ENCODE measurements around the gene CLCN1.

The CLCN1 gene

GRCh38 chr7:143304938-143305337 lies 11.0 kb upstream of the CLCN1 start:
- Histone ChIP-seq H3K27ac (replicated peaks) (no peak overlapping the region; the same call in 1 of the 2 replicates), H3K27me3 (ENCODE audit: insufficient read depth, poor library complexity, severe bottlenecking) (no peaks in the 10 kb centered on the region), H3K4me3 (replicated peaks; ENCODE audit: insufficient read depth, low read length) (no peak overlapping the region)
- TF ChIP-seq SPI1 (IDR thresholded peaks at IDR 0.05; ENCODE audit: borderline replicate concordance, low read depth) (no peak), POLR2AphosphoS5 (IDR thresholded peaks at IDR 0.05; ENCODE audit: low read depth) (no peak), REST (IDR thresholded peaks at IDR 0.05; ENCODE audit: insufficient replicate concordance, low read depth) (no peak), GABPA (IDR thresholded peaks at IDR 0.05; ENCODE audit: low read depth) (no peak), CTCF (IDR thresholded peaks at IDR 0.05; ENCODE audit: insufficient read depth, low read length) (no peak)
- no peak for DNase-seq (ENCODE audit: low read depth in 1 of 2, low spot score in 1 of 2)

GRCh38 chr7:143305423-143306070 lies 10.4 kb upstream of the CLCN1 start:
- TF ChIP-seq CTCF (IDR thresholded peaks at IDR 0.05; ENCODE audit: insufficient read depth, low read length) (peak; percentile 79), SPI1 (IDR thresholded peaks at IDR 0.05; ENCODE audit: borderline replicate concordance, low read depth) (no peak)
- Histone ChIP-seq H3K4me3 (replicated peaks; ENCODE audit: insufficient read depth, low read length) (no peak overlapping the region), H3K27me3 (ENCODE audit: insufficient read depth, poor library complexity, severe bottlenecking) (no peaks in the 10 kb centered on the region), H3K27ac (replicated peaks) (peak overlapping the region; percentile 19; the same call in 1 of the 2 replicates)
- DNase-seq (ENCODE audit: low read depth in 1 of 2, low spot score in 1 of 2): peak in 1 of 2 experiments; percentile 76

GRCh38 chr7:143308632-143309031 lies 7.3 kb upstream of the CLCN1 start:
- DNase-seq (ENCODE audit: low read depth in 1 of 2, low spot score in 1 of 2): no peak
- no peak overlapping the region for H3K4me3 ChIP-seq (replicated peaks; ENCODE audit: insufficient read depth, low read length)
- no peaks in the 10 kb centered on the region for H3K27me3 ChIP-seq (ENCODE audit: insufficient read depth, poor library complexity, severe bottlenecking)
- TF ChIP-seq REST (IDR thresholded peaks at IDR 0.05; ENCODE audit: insufficient replicate concordance, low read depth): no peak
- no peak for TF ChIP-seq POLR2AphosphoS5 (IDR thresholded peaks at IDR 0.05; ENCODE audit: low read depth)
- TF ChIP-seq CTCF (IDR thresholded peaks at IDR 0.05; ENCODE audit: insufficient read depth, low read length): no peak
- TF ChIP-seq SPI1 (IDR thresholded peaks at IDR 0.05; ENCODE audit: borderline replicate concordance, low read depth): no peak
- TF ChIP-seq GABPA (IDR thresholded peaks at IDR 0.05; ENCODE audit: low read depth): no peak
- no peak overlapping the region for H3K27ac ChIP-seq (replicated peaks)

GRCh38 chr7:143314127-143314526 lies 1.8 kb upstream of the CLCN1 start:
- no peak overlapping the region for H3K4me3 ChIP-seq (replicated peaks; ENCODE audit: insufficient read depth, low read length)
- H3K27ac ChIP-seq (replicated peaks): no peak overlapping the region; the same call in 1 of the 2 replicates
- TF ChIP-seq POLR2AphosphoS5 (IDR thresholded peaks at IDR 0.05; ENCODE audit: low read depth): no peak
- no peak for TF ChIP-seq GABPA (IDR thresholded peaks at IDR 0.05; ENCODE audit: low read depth)
- no peak for TF ChIP-seq CTCF (IDR thresholded peaks at IDR 0.05; ENCODE audit: insufficient read depth, low read length)
- peak; percentile 37; the same call in 1 of the 2 replicates for TF ChIP-seq SPI1 (IDR thresholded peaks at IDR 0.05; ENCODE audit: borderline replicate concordance, low read depth)
- TF ChIP-seq REST (IDR thresholded peaks at IDR 0.05; ENCODE audit: insufficient replicate concordance, low read depth): no peak
- no peak for DNase-seq (ENCODE audit: low read depth in 1 of 2, low spot score in 1 of 2)
- H3K27me3 ChIP-seq (ENCODE audit: insufficient read depth, poor library complexity, severe bottlenecking): no peaks in the 10 kb centered on the region

Measured in HL-60 (cell line).